ENCODE measurements around the gene PTGIS. TPM values are rescaled to one million over a fixed set of nuclear protein-coding genes. Genes with fewer than 3 reads are reported as not detected.

The PTGIS gene
- polyA plus RNA-seq, 2 of the 4 experiments (the other 2 are of a cell fraction) = 0.03 to 0.04 TPM

- no peak for TF ChIP-seq NPAS2 (CRISPR knock-in tag; IDR thresholded peaks at IDR 0.05; ENCODE audit: borderline replicate concordance)
These were observed 18.0 kb downstream of the PTGIS start (continued) for GRCh38 chr20:49549801-49550551.

GRCh38 chr20:49548371-49548947 is 19.5 kb downstream of the PTGIS start:
- ChIA-PET CTCF (interaction anchor here (0.9 to 13.9 kb wide), 2 partner anchors 14 to 61 kb away, joined by 6 to 546 read pairs; no protein-coding TSS in a partner anchor), POLR2A (no interaction called here)
- DNase-seq (ENCODE audit: low read depth in 1 of 2, low spot score in 1 of 2) (no peak), FAIRE-seq (no peak), ATAC-seq (no peak)
- Histone ChIP-seq H3K4me1 (peaks cover 14% of the 10 kb centered on the region), H3K4me3 (no peak overlapping the region), H3K4me2 (no peak overlapping the region), H3K9me3 (peaks cover 16% of the 10 kb centered on the region), H3K27ac (no peak overlapping the region)
- 76% methylated on average over 1 of the region's 1 CpG for WGBS (ENCODE audit: missing lambda C conversion rate)
- TF ChIP-seq ZC3H11A (IDR thresholded peaks at IDR 0.05) (no peak), MAZ (IDR thresholded peaks at IDR 0.05; ENCODE audit: borderline replicate concordance, low read depth, low read length) (no peak), RARB (CRISPR knock-in tag; IDR thresholded peaks at IDR 0.05) (no peak), EHMT2 (IDR thresholded peaks at IDR 0.05; ENCODE audit: low read depth) (no peak), POLR2A (IDR thresholded peaks at IDR 0.05; ENCODE audit: low read length) (no peak), CEBPB (IDR thresholded peaks at IDR 0.05) (no peak), MYC (IDR thresholded peaks at IDR 0.05; ENCODE audit: borderline replicate concordance, low read length) (no peak), HEYL (CRISPR knock-in tag; IDR thresholded peaks at IDR 0.05) (no peak), EP300 (IDR thresholded peaks at IDR 0.05) (no peak), FOSB (CRISPR knock-in tag; IDR thresholded peaks at IDR 0.05) (no peak), SMC3 (IDR thresholded peaks at IDR 0.05) (no peak), FOXS1 (CRISPR knock-in tag; IDR thresholded peaks at IDR 0.05) (no peak), CBX2 (IDR thresholded peaks at IDR 0.05; ENCODE audit: borderline replicate concordance, low read depth) (no peak), JUNB (IDR thresholded peaks at IDR 0.05) (no peak), MAFK (IDR thresholded peaks at IDR 0.05; ENCODE audit: partially characterized antibody) (no peak), HMGXB4 (CRISPR knock-in tag; IDR thresholded peaks at IDR 0.05; ENCODE audit: borderline replicate concordance) (no peak), USF2 (IDR thresholded peaks at IDR 0.05) (no peak)

GRCh38 chr20:49545572-49545971 is 22.4 kb downstream of the PTGIS start:
- CTCF ChIA-PET = interaction anchor here (0.5 to 13.9 kb wide), 8 partner anchors 8 to 231 kb away, joined by 3 to 546 read pairs (median 3); no protein-coding TSS in a partner anchor
- Histone ChIP-seq H3K4me1 (0 out of 3 replicates have a peak, but pooled peaks cover 5% of the 10 kb centered on the region), H3K27ac (no peak overlapping the region), H3K4me3 (no peak overlapping the region), H3K9me3 (peaks cover 16% of the 10 kb centered on the region), H3K4me2 (no peak overlapping the region)
- no peak for FAIRE-seq
- peak; percentile 22 to 62 for DNase-seq (ENCODE audit: low read depth in 1 of 2, low spot score in 1 of 2)
- POLR2A ChIA-PET = no interaction called here
- no peak for ATAC-seq
- WGBS (ENCODE audit: missing lambda C conversion rate) = 51% methylated on average over 2 of the region's 2 CpGs
- TF ChIP-seq SREBF2 (IDR thresholded peaks at IDR 0.05) (no peak), MAZ (IDR thresholded peaks at IDR 0.05; ENCODE audit: borderline replicate concordance, low read depth, low read length) (no peak), HMGXB4 (CRISPR knock-in tag; IDR thresholded peaks at IDR 0.05; ENCODE audit: borderline replicate concordance) (no peak), HOXA7 (CRISPR knock-in tag; IDR thresholded peaks at IDR 0.05) (no peak), CBX2 (IDR thresholded peaks at IDR 0.05; ENCODE audit: borderline replicate concordance, low read depth) (no peak), CHD2 (IDR thresholded peaks at IDR 0.05; ENCODE audit: low read length, partially characterized antibody) (no peak), HOXB5 (CRISPR knock-in tag; IDR thresholded peaks at IDR 0.05) (no peak), HEYL (CRISPR knock-in tag; IDR thresholded peaks at IDR 0.05) (no peak), CBX8 (IDR thresholded peaks at IDR 0.05) (no peak), RFX5 (IDR thresholded peaks at IDR 0.05) (no peak), USF2 (IDR thresholded peaks at IDR 0.05) (no peak), EHF (CRISPR knock-in tag; IDR thresholded peaks at IDR 0.05) (no peak), ZSCAN20 (CRISPR knock-in tag; IDR thresholded peaks at IDR 0.05) (no peak), MAX (IDR thresholded peaks at IDR 0.05) (no peak), HOXB13 (CRISPR knock-in tag; IDR thresholded peaks at IDR 0.05; ENCODE audit: low read depth) (no peak)
